Measurements from ENCODE around the gene RABGAP1L.

GRCh38 chr1:174923820-174924219, 764.5 kb downstream of the RABGAP1L start:
- TF ChIP-seq CTCF (IDR thresholded peaks at IDR 0.05) (no peak), POLR2AphosphoS5 (IDR thresholded peaks at IDR 0.05) (no peak), POLR2A (IDR thresholded peaks at IDR 0.05) (no peak)
